ENCODE results near the gene LRRC46.

DNA sequence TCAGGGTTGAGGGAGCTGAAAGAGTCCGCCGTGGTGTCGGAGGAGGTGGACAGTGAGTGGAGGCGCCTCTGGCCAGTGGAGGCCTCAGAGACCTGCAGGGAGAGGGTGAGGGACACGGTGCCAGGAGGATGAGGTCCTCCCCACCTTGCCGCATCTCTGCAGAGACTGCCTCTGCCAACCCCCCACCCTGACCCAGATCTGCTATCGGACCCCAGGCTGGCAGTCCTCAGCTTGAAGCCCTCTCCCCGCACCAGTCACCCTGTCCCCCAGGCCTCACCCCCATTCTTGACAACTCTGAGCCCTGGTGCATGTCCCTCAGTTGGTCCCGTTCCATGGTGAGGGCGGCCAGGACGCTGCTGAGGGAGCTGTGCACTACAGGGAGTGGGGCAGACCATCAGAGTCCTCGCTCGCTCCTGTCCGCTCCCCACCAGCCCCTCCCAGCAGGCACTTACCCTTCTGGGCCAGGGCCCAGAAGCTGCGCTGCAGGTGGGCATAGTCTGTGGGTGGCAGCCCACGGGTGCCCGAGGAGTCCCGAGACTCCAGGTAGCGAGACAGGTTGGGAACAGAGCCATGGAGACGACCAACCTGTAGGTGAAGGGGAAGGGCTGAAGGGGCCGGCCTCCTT, 15.2 kb upstream of the LRRC46 start:
- TF ChIP-seq, protein P1, sequence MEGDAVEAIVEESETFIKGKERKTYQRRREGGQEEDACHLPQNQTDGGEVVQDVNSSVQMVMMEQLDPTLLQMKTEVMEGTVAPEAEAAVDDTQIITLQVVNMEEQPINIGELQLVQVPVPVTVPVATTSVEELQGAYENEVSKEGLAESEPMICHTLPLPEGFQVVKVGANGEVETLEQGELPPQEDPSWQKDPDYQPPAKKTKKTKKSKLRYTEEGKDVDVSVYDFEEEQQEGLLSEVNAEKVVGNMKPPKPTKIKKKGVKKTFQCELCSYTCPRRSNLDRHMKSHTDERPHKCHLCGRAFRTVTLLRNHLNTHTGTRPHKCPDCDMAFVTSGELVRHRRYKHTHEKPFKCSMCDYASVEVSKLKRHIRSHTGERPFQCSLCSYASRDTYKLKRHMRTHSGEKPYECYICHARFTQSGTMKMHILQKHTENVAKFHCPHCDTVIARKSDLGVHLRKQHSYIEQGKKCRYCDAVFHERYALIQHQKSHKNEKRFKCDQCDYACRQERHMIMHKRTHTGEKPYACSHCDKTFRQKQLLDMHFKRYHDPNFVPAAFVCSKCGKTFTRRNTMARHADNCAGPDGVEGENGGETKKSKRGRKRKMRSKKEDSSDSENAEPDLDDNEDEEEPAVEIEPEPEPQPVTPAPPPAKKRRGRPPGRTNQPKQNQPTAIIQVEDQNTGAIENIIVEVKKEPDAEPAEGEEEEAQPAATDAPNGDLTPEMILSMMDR (IDR thresholded peaks at IDR 0.05) = no peak
- TF ChIP-seq JUN (CRISPR knock-in tag; IDR thresholded peaks at IDR 0.05) (no peak), TP53 (CRISPR knock-in tag; IDR thresholded peaks at IDR 0.05) (no peak), ELF4 (CRISPR knock-in tag; IDR thresholded peaks at IDR 0.05; ENCODE audit: low read depth) (no peak), FOXP1 (CRISPR knock-in tag; IDR thresholded peaks at IDR 0.05; ENCODE audit: borderline replicate concordance) (no peak), CREM (CRISPR knock-in tag; IDR thresholded peaks at IDR 0.05) (no peak), CREB1 (CRISPR knock-in tag; IDR thresholded peaks at IDR 0.05) (no peak)
- TF ChIP-seq, protein P2, sequence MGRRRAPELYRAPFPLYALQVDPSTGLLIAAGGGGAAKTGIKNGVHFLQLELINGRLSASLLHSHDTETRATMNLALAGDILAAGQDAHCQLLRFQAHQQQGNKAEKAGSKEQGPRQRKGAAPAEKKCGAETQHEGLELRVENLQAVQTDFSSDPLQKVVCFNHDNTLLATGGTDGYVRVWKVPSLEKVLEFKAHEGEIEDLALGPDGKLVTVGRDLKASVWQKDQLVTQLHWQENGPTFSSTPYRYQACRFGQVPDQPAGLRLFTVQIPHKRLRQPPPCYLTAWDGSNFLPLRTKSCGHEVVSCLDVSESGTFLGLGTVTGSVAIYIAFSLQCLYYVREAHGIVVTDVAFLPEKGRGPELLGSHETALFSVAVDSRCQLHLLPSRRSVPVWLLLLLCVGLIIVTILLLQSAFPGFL (CRISPR knock-in tag; IDR thresholded peaks at IDR 0.05; ENCODE audit: borderline replicate concordance) = no peak
- TF ChIP-seq, protein P3, sequence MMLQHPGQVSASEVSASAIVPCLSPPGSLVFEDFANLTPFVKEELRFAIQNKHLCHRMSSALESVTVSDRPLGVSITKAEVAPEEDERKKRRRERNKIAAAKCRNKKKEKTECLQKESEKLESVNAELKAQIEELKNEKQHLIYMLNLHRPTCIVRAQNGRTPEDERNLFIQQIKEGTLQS (CRISPR knock-in tag; conservative IDR thresholded peaks at IDR 0.05) = no peak
- TF ChIP-seq, protein P4, sequence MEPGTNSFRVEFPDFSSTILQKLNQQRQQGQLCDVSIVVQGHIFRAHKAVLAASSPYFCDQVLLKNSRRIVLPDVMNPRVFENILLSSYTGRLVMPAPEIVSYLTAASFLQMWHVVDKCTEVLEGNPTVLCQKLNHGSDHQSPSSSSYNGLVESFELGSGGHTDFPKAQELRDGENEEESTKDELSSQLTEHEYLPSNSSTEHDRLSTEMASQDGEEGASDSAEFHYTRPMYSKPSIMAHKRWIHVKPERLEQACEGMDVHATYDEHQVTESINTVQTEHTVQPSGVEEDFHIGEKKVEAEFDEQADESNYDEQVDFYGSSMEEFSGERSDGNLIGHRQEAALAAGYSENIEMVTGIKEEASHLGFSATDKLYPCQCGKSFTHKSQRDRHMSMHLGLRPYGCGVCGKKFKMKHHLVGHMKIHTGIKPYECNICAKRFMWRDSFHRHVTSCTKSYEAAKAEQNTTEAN (CRISPR knock-in tag; IDR thresholded peaks at IDR 0.05) = no peak
- TF ChIP-seq, protein P5, sequence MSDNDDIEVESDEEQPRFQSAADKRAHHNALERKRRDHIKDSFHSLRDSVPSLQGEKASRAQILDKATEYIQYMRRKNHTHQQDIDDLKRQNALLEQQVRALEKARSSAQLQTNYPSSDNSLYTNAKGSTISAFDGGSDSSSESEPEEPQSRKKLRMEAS (CRISPR knock-in tag; IDR thresholded peaks at IDR 0.05) = no peak
- TF ChIP-seq, protein P6, sequence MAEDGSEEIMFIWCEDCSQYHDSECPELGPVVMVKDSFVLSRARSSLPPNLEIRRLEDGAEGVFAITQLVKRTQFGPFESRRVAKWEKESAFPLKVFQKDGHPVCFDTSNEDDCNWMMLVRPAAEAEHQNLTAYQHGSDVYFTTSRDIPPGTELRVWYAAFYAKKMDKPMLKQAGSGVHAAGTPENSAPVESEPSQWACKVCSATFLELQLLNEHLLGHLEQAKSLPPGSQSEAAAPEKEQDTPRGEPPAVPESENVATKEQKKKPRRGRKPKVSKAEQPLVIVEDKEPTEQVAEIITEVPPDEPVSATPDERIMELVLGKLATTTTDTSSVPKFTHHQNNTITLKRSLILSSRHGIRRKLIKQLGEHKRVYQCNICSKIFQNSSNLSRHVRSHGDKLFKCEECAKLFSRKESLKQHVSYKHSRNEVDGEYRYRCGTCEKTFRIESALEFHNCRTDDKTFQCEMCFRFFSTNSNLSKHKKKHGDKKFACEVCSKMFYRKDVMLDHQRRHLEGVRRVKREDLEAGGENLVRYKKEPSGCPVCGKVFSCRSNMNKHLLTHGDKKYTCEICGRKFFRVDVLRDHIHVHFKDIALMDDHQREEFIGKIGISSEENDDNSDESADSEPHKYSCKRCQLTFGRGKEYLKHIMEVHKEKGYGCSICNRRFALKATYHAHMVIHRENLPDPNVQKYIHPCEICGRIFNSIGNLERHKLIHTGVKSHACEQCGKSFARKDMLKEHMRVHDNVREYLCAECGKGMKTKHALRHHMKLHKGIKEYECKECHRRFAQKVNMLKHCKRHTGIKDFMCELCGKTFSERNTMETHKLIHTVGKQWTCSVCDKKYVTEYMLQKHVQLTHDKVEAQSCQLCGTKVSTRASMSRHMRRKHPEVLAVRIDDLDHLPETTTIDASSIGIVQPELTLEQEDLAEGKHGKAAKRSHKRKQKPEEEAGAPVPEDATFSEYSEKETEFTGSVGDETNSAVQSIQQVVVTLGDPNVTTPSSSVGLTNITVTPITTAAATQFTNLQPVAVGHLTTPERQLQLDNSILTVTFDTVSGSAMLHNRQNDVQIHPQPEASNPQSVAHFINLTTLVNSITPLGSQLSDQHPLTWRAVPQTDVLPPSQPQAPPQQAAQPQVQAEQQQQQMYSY (CRISPR knock-in tag; IDR thresholded peaks at IDR 0.05) = no peak
